Karpas-422 (cell line): ENCODE data around the gene SIAH2. TPM values are rescaled to one million over a fixed set of nuclear protein-coding genes. Genes with fewer than 3 reads are reported as not detected.

Experiments
- DNase-seq: peaks from one replicate; pipeline ENCODE4 v3.0.0-alpha.2; 2015
- H2AFZ ChIP-seq: fragments of 200-600 bp; sonication (generic); 2 replicates; pipeline ENCODE4 v1.6.1; 2014; ENCODE audit warnings: antibody characterized with exemption, low read length, mixed read lengths
- H3K27ac ChIP-seq: fragments of 200-600 bp; sonication (generic); 2 replicates; pipeline ENCODE4 v1.5.1; 2014; ENCODE audit warnings: mild to moderate bottlenecking, low read length, moderate library complexity
- H3K27me3 ChIP-seq: fragments of 200-600 bp; sonication (generic); 2 replicates; pipeline ENCODE4 v1.6.1; 2014; ENCODE audit warnings: low read length, mixed read lengths
- H3K36me3 ChIP-seq: fragments of 200-600 bp; sonication (generic); 2 replicates; pipeline ENCODE4 v1.6.1; 2014; ENCODE audit warnings: low read length, mixed read lengths; ENCODE audit not compliant: insufficient read depth
- H3K4me1 ChIP-seq: fragments of 200-600 bp; sonication (generic); 2 replicates; pipeline ENCODE4 v1.6.1; 2014; ENCODE audit warnings: mild to moderate bottlenecking, low read length, mixed read lengths
- H3K4me2 ChIP-seq: fragments of 200-600 bp; sonication (generic); 2 replicates; pipeline ENCODE4 v1.6.1; 2014; ENCODE audit warnings: low read length, low read depth, mild to moderate bottlenecking; ENCODE audit not compliant: poor library complexity, severe bottlenecking
- H3K4me3 ChIP-seq: fragments of 200-600 bp; sonication (generic); 2 replicates; pipeline ENCODE4 v1.5.1; 2014; ENCODE audit warnings: mild to moderate bottlenecking, antibody characterized with exemption, low read length, mixed read lengths
- H3K79me2 ChIP-seq: fragments of 200-600 bp; sonication (generic); 2 replicates; pipeline ENCODE4 v1.6.1; 2014; ENCODE audit warnings: mild to moderate bottlenecking, low read length, mixed read lengths
- H3K9ac ChIP-seq: fragments of 200-600 bp; sonication (generic); 2 replicates; pipeline ENCODE4 v1.6.0; 2014; ENCODE audit warnings: low read length
- H3K9me2 ChIP-seq: fragments of 200-600 bp; sonication (generic), shearing (Covaris generic); replicated peaks from 2 replicates; pipeline ENCODE4 v1.6.0; 2014; ENCODE audit warnings: mild to moderate bottlenecking, low read length, moderate library complexity; ENCODE audit not compliant: insufficient read depth
- H3K9me3 ChIP-seq: fragments of 300-700, 200-600 bp; sonication (generic); 2 replicates; pipeline ENCODE4 v1.6.1; 2014; ENCODE audit warnings: low read length, mixed read lengths
- H4K20me1 ChIP-seq: fragments of 200-600 bp; sonication (generic); 2 replicates; pipeline ENCODE4 v1.6.1; 2014; ENCODE audit warnings: mild to moderate bottlenecking, antibody characterized with exemption, low read length, low read depth; ENCODE audit not compliant: insufficient read depth
- total RNA-seq: library from RNA; depleted of rRNA; stranded (reverse); fragments of >200 nt; shearing (Covaris generic); gene quantifications from 2 replicates; pipeline ENCODE4 v1.2.3, GENCODE V29; 2014; ENCODE audit warnings: low replicate concordance; rRNA removed

The SIAH2 gene
- total RNA-seq, result 160 and 323 TPM in 2 replicates

GRCh38 chr3:150763122-150763840, at the start of gene SIAH2:
Gene SIAH2, minus strand, starts transcription at chr3:150763169. Its CDS starts 320 bp downstream, at chr3:150762849.
- Histone ChIP-seq H4K20me1 (peaks cover 19% of the 10 kb centered on the region), H3K4me3 (peak within 1 kb of the TSS; percentile 85), H3K4me2 (peak within 1 kb of the TSS; percentile 81), H3K9me2 (no peaks in the 10 kb centered on the region), H3K36me3 (peaks cover 24% of the 10 kb centered on the region), H2AFZ (no peak within 1 kb of the TSS), H3K27me3 (no peaks in the 10 kb centered on the region), H3K79me2 (peaks cover 48% of the 10 kb centered on the region), H3K9ac (peak within 1 kb of the TSS; percentile 93), H3K9me3 (no peaks in the 10 kb centered on the region), H3K27ac (peak within 1 kb of the TSS; percentile 100), H3K4me1 (peaks cover 67% of the 10 kb centered on the region)
- peak; percentile 97 for DNase-seq

GRCh38 chr3:150811984-150812383, 49.0 kb upstream of the SIAH2 start:
- Histone ChIP-seq H3K27me3 (no peaks in the 10 kb centered on the region), H3K9ac (no peak overlapping the region), H3K4me2 (no peak overlapping the region), H3K79me2 (no peaks in the 10 kb centered on the region), H3K36me3 (no peaks in the 10 kb centered on the region), H3K9me2 (no peaks in the 10 kb centered on the region), H3K27ac (no peak overlapping the region), H4K20me1 (no peaks in the 10 kb centered on the region), H3K4me3 (no peak overlapping the region), H3K4me1 (peaks cover 8% of the 10 kb centered on the region), H3K9me3 (no peaks in the 10 kb centered on the region), H2AFZ (no peak overlapping the region)
- no peak for DNase-seq

GRCh38 chr3:150810641-150811040, 47.7 kb upstream of the SIAH2 start:
- no peaks in the 10 kb centered on the region for H4K20me1 ChIP-seq
- no peak overlapping the region for H3K9ac ChIP-seq
- H3K9me3 ChIP-seq, result no peaks in the 10 kb centered on the region
- no peaks in the 10 kb centered on the region for H3K9me2 ChIP-seq
- no peaks in the 10 kb centered on the region for H3K36me3 ChIP-seq
- no peak for DNase-seq
- H3K4me1 ChIP-seq, result peaks cover 8% of the 10 kb centered on the region
- H3K27me3 ChIP-seq, result no peaks in the 10 kb centered on the region
- H2AFZ ChIP-seq, result no peak overlapping the region
- no peak overlapping the region for H3K27ac ChIP-seq
- H3K79me2 ChIP-seq, result no peaks in the 10 kb centered on the region
- H3K4me2 ChIP-seq, result no peak overlapping the region
- H3K4me3 ChIP-seq, result no peak overlapping the region

GRCh38 chr3:150806185-150806835, 43.3 kb upstream of the SIAH2 start:
- no peak overlapping the region for H3K4me3 ChIP-seq
- H4K20me1 ChIP-seq, result no peaks in the 10 kb centered on the region
- no peaks in the 10 kb centered on the region for H3K36me3 ChIP-seq
- no peak for DNase-seq
- H2AFZ ChIP-seq, result no peak overlapping the region
- peaks cover 15% of the 10 kb centered on the region for H3K4me1 ChIP-seq
- no peaks in the 10 kb centered on the region for H3K9me2 ChIP-seq
- H3K4me2 ChIP-seq, result no peak overlapping the region
- no peaks in the 10 kb centered on the region for H3K27me3 ChIP-seq
- H3K27ac ChIP-seq, result no peak overlapping the region
- H3K9me3 ChIP-seq, result no peaks in the 10 kb centered on the region
- no peaks in the 10 kb centered on the region for H3K79me2 ChIP-seq
- no peak overlapping the region for H3K9ac ChIP-seq

- Histone ChIP-seq H3K79me2 (no peaks in the 10 kb centered on the region), H3K9ac (no peak overlapping the region), H3K4me2 (no peak overlapping the region), H3K36me3 (no peaks in the 10 kb centered on the region), H3K9me2 (no peaks in the 10 kb centered on the region), H3K27ac (no peak overlapping the region), H3K4me3 (no peak overlapping the region), H3K4me1 (peaks cover 15% of the 10 kb centered on the region), H3K27me3 (no peaks in the 10 kb centered on the region), H3K9me3 (no peaks in the 10 kb centered on the region), H4K20me1 (no peaks in the 10 kb centered on the region), H2AFZ (no peak overlapping the region)
- DNase-seq, result no peak
These were observed 42.4 kb upstream of the SIAH2 start for GRCh38 chr3:150805354-150805753.

- H3K4me1 ChIP-seq, result peaks cover 10% of the 10 kb centered on the region
- H2AFZ ChIP-seq, result no peak overlapping the region
- no peaks in the 10 kb centered on the region for H4K20me1 ChIP-seq
- H3K27ac ChIP-seq, result no peak overlapping the region
- no peaks in the 10 kb centered on the region for H3K9me2 ChIP-seq
- DNase-seq, result no peak
- H3K36me3 ChIP-seq, result no peaks in the 10 kb centered on the region
- no peak overlapping the region for H3K4me3 ChIP-seq
- H3K9ac ChIP-seq, result no peak overlapping the region
- no peak overlapping the region for H3K4me2 ChIP-seq
- H3K79me2 ChIP-seq, result no peaks in the 10 kb centered on the region
- H3K9me3 ChIP-seq, result no peaks in the 10 kb centered on the region
- no peaks in the 10 kb centered on the region for H3K27me3 ChIP-seq
These were observed 40.5 kb upstream of the SIAH2 start for GRCh38 chr3:150803440-150803985.

GRCh38 chr3:150800722-150801121, 37.8 kb upstream of the SIAH2 start:
- DNase-seq, result no peak
- peaks cover 19% of the 10 kb centered on the region for H3K4me1 ChIP-seq
- H3K4me3 ChIP-seq, result no peak overlapping the region
- no peaks in the 10 kb centered on the region for H3K79me2 ChIP-seq
- no peaks in the 10 kb centered on the region for H3K36me3 ChIP-seq
- H3K27ac ChIP-seq, result no peak overlapping the region
- H3K27me3 ChIP-seq, result no peaks in the 10 kb centered on the region
- no peak overlapping the region for H2AFZ ChIP-seq
- H3K9ac ChIP-seq, result no peak overlapping the region
- no peak overlapping the region for H3K4me2 ChIP-seq
- H4K20me1 ChIP-seq, result no peaks in the 10 kb centered on the region
- H3K9me2 ChIP-seq, result no peaks in the 10 kb centered on the region
- H3K9me3 ChIP-seq, result no peaks in the 10 kb centered on the region

GRCh38 chr3:150798122-150798618, 35.2 kb upstream of the SIAH2 start:
- Histone ChIP-seq H3K36me3 (no peaks in the 10 kb centered on the region), H3K9me2 (no peaks in the 10 kb centered on the region), H2AFZ (peak overlapping the region; percentile 79), H3K4me1 (peaks cover 16% of the 10 kb centered on the region), H3K4me3 (peak overlapping the region; percentile 12; the same call in 1 of the 2 replicates), H3K9ac (peak overlapping the region; percentile 29; the same call in 1 of the 2 replicates), H4K20me1 (no peaks in the 10 kb centered on the region), H3K27me3 (no peaks in the 10 kb centered on the region), H3K4me2 (peak overlapping the region; percentile 60), H3K9me3 (no peaks in the 10 kb centered on the region), H3K27ac (no peak overlapping the region), H3K79me2 (no peaks in the 10 kb centered on the region)
- DNase-seq, result no peak
